PC-3 (cell line): ENCODE measurements around the gene ATP8A2.

ENCODE experiments used
- EZH2 ChIP-seq: fragments of 300-600 bp; sonication (generic); IDR thresholded peaks from one replicate; pipeline ENCODE4 v1.6.1; 2017; ENCODE audit warnings: antibody characterized with exemption, mild to moderate bottlenecking, low read length; ENCODE audit not compliant: unreplicated experiment
- EZH2phosphoT487 ChIP-seq: fragments of 300-600 bp; sonication (generic); IDR thresholded peaks from 2 replicates; pipeline ENCODE4 v1.6.1; 2018; ENCODE audit warnings: mild to moderate bottlenecking, antibody characterized with exemption, low read length, borderline replicate concordance
- TF ChIP-seq, protein P1 (sequence below): fragments of 300-600 bp; sonication (generic); conservative IDR thresholded peaks from 2 replicates; pipeline ENCODE4 v1.5.1; 2017; ENCODE audit warnings: antibody characterized with exemption, low read depth, mild to moderate bottlenecking, low read length

DNA sequence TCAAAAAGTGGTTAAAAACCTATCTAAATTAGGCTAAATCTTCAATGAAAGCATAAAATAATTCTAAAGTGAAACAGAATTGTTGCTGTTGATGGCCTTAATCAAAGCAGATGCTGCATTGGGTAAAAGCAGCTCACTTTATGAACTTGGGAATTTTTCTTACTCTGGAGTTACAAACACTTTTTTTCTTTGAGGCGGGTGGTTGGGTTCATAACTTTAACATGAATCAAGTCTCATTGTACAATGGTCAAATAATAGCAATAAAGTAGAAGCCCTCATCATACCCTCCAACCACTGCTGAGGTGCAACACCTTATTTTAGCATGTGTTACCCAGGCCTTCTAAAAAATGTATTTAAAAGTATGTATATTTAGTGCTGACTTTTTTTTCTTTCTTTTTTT, 41.2 kb upstream of the ATP8A2 start:
- TF ChIP-seq, protein P1, sequence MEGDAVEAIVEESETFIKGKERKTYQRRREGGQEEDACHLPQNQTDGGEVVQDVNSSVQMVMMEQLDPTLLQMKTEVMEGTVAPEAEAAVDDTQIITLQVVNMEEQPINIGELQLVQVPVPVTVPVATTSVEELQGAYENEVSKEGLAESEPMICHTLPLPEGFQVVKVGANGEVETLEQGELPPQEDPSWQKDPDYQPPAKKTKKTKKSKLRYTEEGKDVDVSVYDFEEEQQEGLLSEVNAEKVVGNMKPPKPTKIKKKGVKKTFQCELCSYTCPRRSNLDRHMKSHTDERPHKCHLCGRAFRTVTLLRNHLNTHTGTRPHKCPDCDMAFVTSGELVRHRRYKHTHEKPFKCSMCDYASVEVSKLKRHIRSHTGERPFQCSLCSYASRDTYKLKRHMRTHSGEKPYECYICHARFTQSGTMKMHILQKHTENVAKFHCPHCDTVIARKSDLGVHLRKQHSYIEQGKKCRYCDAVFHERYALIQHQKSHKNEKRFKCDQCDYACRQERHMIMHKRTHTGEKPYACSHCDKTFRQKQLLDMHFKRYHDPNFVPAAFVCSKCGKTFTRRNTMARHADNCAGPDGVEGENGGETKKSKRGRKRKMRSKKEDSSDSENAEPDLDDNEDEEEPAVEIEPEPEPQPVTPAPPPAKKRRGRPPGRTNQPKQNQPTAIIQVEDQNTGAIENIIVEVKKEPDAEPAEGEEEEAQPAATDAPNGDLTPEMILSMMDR, result no peak
- TF ChIP-seq EZH2 (no peak), EZH2phosphoT487 (no peak)
